NCI-H146 treated with DMSO at 0.1 percent for 48 hours (cell line): ENCODE results near the gene AKR1C4.
"Not testable (repeated sequence)": the region's sequence is repeated elsewhere in the genome, so short reads cannot be mapped to it uniquely, and the experiment has no call there.

Source experiments
- DNase-seq: peaks from one replicate; lab custom pipeline; 2025; ENCODE audit not compliant: unreplicated experiment; lab: John Stamatoyannopoulos, UW

AKR1C4 gene

DNA sequence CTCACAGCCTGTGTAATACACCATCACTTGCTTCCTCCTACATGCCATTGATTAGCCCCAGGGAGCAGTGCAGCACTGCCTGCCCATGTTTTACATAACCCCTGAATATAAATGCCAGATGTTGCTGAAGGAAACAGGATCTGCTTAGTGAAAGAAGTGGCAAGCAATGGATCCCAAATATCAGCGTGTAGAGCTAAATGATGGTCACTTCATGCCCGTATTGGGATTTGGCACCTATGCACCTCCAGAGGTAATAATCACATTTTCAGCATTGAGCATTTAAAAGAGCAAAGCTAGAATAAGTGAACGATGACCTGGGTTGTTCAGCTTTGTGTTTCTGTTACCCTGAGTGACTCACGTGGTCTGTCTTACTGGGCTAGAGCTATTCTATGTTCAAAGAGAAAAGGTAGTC lies at the start of gene AKR1C4:
Gene AKR1C4 (plus strand): TSS at position 136 of the 412 bp plus-strand sequence. CDS start 31 bp downstream, at position 167.
- no peak for DNase-seq

DNA sequence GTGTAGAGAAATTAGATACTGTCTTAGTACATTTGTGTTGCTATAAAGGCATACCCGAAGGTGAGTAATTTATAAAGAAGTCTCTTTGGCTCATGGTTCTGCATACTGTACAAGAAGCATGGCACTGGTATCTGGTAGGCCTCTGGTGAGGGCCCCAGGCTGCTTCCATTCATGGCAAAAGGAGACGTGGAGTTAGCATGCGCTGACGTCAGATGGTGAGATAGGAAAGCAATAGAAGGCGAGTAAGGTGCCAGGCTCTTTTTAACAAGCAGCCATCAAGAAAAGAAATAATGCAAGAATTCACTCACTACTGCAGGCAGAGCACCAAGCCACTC lies 49.8 kb upstream of the AKR1C4 start:
- DNase-seq = no peak

DNA sequence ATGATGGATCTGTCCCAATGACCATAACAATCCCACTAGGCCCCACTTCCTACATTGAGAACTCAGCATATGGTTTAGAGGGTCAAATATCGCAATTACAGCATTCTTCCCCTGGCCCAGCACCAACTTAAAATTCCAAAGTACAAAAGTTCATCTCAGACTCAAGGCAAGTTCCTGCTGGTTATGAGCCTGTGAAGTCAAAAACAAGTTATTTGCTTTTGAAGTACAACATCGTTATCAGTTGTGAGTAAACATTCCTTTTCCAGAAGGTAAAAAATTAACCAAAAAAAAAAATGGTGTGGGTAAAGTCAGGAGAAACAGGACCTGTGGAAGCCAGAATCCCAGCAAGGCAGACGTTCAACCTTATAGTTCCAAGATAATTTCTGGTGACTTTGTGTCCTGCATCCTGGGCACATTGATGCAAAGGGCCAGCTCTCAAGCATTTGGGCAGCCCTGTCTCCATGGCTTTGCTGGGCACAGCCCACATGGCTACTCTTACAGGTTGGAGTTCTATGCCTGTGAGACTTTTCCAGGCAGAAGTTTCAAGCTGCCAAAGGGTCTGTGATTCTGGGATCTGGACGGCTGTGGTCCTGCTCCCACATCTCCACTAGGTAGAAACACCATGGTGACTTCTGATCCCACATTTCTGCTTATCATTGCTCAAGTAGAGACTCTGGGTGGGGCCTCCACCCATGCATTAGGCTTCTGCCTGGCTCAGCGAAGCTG lies 49.2 kb upstream of the AKR1C4 start:
- no peak for DNase-seq

DNA sequence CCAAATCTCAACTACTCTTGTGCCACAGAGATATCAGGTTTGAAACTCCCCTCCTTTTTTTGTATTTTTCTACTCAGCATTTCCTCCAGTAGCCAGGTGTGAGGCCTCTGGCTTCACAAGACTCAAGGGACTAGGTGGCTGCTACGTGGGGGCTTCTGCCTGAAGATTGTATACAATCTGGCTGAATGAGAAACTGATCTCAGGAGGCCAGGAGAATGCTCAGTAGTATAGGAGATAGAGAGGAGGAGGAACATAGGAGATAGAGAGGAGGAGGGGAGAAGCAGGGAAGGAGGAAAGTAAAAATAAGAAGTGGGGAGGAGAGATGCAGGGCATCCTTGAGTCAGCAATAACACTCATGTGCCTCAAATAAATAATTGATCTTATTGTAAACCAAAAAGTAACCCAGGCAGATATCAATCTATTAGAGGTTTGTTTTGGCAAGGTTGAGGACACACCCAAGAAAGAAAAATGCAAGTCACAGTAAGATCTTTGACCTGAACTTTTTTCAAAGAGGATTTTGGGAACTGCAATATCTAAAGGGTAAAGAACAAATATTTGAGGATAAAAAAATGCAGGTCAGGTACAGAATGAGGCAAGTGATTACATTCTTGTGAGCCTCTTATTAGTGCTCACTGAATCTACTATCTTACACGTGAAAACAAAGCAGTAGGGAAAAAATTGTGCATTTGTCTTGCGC lies 48.5 kb upstream of the AKR1C4 start:
- no peak for DNase-seq

DNA sequence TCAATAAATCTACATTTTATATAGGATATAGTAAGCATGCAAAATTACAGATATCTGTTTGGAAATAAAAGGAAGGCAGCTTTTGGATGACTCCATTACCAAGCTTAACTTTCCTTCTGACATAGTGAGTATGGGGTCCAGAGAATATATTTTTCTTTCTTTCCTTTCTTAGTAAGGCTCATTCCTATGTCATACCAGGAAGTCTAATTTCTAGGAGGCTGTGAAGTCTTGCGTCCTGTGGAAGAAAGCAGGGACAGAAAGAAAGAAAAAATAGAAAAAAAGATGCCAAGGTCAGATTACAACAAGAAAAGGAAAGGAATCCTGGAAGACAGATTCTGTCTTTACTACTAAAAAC lies 48.0 kb upstream of the AKR1C4 start:
- DNase-seq = no peak

DNA sequence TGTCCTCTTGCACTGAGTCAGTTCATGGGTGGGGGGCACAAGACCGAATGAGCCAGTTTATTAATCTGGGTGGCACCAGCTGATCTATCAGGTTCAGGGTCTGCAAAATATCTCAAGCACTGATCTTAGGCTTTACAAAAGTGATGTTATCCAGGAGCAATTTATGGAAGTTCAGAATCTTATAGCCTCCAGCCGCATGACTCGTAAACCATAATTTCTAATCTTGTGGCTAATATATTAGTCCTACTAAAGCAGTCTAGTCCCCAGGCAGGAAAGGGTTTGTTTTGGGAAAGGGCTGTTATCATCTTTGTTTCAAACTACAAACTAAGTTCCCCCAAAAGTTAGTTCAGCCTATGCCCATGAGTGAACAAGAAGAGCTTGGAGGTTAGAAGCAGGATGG lies 45.6 kb upstream of the AKR1C4 start:
- DNase-seq = no peak

DNA sequence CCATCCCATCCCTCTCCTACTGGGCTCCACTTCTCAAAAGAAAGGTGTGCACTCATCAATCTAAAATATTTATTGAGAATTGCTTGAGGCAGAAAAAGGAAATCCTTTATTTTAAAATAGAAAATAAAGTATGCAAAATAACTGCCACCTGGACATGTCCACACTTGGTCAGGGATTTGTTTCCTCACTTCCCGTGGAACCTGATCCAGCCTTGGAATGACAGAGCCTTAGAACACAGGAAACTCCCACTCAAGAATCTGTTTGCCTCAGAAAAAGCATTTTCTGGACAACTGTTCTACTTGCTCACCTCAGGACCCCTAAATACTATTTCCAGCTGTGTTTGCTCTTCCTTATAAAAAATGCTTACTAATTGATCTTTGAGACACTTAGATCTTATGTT lies 40.7 kb upstream of the AKR1C4 start:
- DNase-seq = no peak

DNA sequence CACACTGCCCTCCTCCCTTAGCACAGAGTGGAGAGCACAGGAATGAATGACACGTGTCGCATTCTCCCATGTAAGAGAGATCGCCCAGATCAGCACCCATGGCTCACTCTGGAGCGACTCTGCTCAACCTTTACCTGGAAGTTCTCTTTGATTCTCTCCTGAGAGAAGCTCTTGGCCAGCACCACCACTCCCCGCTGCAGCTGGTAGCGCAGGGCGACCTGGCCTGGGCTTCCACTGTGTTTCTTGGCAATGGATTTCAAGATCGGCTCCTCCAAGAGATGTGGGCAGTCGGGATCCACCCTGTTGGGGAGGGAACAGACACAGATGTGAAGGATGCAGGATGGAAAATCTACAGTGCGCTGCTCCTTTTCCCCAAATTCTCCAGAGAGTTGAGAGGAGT lies 39.1 kb upstream of the AKR1C4 start:
- no peak for DNase-seq

DNA sequence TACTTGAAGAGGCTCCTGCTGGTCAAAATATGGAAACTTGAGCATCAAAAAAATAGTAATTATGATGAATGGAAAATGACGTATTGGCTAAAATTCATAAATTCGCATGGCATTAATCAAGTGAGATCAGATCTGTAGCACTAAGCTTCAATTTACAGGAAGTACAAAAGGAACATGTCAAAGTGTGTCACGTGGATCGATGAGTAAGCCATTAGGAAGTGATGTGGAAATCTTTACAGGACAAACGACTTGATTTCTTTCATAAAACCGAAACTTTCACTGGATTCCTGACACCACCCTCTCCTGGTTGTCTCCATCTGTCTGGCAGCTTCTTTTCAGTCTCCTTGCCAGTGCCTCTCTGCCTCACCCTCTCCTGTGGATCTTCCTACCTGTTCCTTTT lies 37.5 kb upstream of the AKR1C4 start:
- no peak for DNase-seq

DNA sequence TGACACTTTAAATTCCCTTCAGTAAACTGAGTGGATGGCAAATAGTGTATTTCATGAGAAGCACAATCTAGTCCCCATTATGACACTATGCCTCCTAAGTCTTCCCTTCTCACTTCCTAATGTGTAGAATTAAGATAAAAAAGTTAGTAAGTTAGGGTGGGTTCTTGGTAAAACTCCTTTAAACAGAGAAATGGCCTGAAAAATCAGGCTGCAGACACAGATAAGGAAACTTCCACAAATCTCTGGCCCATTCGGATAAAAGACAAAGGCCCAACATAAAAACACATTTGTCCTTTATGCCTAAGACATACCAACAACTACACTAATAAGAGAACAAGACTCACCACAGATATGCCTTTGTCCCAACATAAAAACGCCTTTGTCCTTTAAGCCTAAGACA lies 33.1 kb upstream of the AKR1C4 start:
- no peak for DNase-seq

DNA sequence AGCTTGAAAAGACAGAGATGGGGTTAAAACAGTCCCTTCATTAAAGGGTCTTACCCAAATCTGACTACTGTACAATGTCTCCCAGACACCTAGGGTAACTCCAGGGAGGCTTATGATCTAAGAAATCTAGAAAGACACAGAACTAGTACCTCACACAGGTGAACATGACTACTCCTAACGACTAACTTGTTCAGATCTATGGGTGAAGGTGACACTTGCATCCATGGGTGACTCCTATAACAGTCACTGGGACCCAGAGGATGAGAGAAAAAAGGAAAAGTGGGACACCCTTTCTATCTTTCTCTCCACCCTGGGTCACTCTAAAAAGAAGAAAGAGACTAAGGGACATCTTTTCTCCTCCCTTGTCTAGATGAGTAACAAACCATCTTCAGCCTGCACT lies 30.9 kb upstream of the AKR1C4 start:
- no peak for DNase-seq

DNA sequence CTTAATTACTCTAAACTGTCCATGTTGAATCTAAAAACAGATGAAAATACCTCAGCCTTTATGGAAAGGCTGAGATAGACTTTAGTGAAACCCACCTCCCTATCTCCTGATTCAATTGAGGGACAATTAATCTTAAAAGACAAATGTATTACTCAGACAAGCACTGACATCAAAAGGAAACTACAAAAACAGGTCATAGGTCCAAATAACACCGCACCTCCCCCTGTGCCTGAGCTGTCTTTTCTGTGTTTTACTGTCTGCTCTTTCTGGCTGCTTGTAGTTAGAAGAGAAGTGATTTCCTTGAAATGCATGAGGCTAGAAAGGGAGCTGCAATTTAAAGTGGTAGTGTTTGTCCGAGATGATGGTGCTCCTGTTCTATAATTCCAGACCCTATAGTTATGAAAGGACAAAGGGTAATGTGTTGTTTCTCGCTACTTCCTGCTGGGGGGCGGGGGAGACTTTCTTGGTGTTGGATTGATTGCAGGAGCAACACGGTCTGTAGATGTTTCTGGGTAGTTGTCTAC lies 27.7 kb upstream of the AKR1C4 start:
- DNase-seq = no peak

DNA sequence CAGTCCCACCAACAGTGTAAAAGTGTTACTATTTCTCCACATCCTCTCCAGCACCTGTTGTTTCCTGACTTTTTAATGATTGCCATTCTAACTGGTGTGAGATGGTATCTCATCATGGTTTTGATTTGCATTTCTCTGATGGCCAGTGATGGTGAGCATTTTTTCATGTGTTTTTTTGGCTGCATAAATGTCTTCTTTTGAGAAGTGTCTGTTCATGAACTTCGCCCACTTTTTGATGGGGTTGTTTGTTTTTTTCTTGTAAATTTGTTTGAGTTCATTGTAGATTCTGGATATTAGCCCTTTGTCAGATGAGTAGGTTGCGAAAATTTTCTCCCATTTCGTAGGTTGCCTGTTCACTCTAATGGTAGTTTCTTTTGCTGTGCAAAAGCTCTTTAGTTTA lies 21.1 kb upstream of the AKR1C4 start:
- DNase-seq = not testable (repeated sequence)

DNA sequence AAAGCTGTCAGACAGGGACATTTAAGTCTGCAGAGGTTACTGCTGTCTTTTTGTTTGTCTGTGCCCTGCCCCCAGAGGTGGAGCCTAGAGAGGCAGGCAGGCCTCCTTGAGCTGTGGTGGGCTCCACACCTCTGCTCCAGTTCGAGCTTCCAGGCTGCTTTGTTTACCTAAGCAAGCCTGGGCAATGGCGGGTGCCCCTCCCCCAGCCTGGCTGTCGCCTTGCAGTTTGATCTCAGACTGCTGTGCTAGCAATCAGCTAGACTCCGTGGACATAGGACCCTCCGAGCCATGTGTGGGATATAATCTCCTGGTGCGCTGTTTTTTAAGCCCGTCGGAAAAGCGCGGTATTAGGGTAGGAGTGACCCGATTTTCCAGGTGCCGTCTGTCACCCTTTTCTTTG lies 16.1 kb upstream of the AKR1C4 start:
- DNase-seq = not testable (repeated sequence)

DNA sequence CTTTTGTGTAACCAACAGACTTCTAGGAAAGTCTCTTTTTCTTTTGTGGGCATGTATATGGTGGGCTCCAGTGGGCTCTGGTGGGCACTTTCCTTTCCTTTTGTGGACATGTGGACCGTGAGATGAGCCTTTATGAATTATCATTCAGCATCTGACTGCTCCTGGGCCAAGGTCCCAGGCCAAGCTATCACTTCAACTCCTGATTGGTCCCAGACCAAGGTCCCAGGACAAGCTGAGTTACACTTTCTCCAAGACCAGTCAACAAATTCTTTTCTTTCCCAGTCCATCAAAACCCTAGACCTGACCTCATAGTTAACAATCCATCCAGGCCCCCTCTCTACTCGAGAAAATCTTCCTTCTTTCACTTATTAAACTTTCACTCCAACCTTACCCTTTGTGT lies 12.7 kb upstream of the AKR1C4 start:
- DNase-seq = no peak

DNA sequence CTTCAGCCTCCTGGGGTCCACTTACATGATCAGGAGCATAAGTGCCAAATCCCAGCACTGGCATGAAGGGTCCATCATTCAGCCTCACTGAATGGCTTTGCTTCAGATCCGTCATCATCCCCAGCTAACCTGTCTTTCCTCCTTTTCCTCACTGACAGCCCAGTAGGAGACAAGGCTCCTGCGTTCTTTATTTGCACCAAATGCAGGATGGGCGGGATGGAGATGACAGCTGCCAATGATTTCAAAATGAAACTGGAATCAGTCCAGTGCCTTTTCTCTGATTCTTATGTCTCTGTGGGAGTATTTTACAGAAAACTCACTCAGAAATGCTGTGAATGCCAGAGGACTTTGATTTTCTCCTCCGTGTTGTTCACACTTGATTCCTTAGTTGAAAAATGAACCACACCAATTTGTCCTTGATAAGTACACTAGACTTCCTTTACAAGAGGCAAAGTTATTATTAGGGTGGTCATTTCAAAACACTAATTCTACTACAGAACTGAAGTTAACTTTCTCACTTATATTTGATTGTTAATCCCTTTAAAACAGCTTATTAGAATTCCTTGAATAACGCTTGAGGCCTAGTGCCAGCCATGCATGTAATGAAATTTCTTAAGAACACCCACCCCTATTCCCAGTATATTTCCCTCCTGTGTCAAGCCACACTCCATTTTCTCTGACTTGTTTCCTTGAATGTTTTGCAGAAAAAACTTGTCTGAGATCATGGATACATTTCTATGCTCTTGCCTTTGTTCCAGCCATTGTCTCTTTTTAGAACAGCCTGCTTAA lies 11.5 kb upstream of the AKR1C4 start, which contains the start of gene AKR1C8:
Gene AKR1C8 (minus strand): TSS at position 164 of the 789 bp plus-strand sequence. CDS start 46 bp downstream, at position 118.
- no peak for DNase-seq

DNA sequence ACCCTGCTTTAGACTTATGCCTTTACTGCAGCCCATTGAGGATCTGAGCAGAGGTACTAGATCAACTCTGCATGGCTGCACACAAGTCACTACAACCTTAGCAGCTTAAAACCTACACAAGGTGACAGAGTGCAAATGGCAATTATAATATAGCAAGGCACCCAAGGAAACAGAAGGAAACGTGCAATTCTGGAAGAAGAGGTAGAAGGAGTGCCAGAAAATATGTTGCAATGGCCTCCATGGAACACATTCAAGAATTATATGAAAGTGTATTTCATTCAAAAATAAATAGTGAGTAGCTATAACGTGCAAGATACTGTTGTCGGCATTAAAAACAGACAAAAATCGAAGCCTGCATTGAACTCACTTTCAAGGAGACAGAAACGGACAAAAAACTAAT lies 8.8 kb upstream of the AKR1C4 start:
- DNase-seq = no peak

DNA sequence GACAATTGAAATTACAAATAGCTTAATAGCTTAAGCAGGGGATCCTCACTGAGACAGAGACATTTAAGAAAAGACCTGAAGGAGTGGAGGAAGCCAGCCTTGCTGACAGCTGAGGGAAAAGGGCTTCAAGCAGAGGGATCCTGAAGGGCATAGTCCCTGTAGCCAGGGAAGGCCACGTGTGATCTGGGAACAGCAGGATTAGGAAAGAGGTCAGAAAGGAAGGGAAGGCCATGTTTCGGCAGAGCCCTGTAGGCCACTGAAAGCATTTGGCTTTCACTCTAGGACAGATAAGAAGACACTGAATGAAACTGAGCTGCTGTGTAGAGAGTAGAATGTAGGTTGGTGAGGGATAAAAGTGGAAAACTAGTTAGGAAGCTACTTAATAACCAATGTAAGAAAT lies 8.3 kb upstream of the AKR1C4 start:
- DNase-seq = no peak

DNA sequence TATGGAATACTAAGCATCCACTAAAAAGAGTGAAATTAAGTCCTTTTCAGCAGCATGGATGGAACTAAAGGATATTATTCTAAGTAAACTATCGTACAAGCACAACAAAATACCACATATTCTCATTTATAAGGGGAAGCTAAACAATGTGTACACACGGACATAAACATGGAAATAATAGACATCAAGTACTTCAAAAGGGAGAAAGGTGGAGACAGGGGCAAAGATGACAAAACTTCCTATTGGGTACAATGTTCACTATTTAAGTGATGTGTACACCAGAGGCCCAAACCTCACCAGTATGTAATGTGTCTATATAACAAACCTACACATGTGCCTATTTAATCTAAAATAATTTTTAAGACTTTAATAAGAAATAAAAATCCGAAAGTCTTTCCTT lies 2.2 kb upstream of the AKR1C4 start:
- no peak for DNase-seq

DNA sequence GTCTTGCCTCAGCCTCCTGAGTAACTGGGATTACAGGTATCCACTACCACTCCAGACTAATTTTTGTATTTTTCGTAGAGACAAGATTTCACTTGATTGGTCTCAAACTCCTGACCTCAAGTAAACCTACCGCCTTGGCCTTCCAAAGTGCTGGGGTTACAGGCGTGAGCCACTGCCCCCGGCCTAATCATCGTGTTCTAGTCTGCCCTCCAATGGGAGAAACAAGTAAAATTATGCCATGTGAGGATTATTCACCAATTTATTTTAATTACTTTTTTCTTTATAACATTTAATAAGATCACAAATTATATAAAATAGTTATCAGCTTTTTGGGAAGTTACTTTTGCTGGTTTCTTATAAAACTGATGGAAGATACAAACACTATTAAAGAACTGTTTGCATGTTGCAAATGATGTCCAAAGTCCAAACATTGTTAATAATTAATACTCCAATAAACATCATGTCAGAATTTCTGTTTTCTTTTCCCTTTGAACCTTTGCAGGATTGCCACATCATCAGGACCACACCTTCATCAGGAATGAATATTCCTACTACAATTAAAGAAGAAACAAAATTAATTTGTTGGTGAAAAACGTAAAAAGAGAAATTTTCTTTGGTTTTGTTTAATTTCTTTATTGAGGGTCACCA lies 786 bp upstream of the AKR1C4 start:
- no peak for DNase-seq

DNA sequence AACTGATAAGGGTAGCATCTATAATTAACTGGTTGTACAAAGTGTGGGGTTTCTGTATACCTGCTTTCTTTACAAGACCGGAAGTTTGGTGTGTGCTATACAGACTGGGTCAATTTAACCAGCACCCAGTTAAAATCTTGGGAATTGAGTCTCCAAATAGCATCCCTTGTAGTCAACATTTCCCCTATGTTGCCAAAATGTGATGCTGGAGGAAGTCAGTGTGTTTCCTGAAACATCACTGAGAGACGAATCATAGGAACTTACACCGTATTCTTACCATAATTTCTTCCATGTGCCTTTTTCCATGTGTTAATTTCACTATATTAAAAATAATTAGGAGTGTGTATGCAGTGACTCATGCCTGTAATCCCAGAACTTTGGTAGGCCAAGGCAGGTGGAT lies 1.7 kb downstream of the AKR1C4 start:
- DNase-seq = no peak
